HepG2 (cell line): Measurements from ENCODE around the gene ABCB6. TPM values are rescaled to one million over a fixed set of nuclear protein-coding genes. Genes with fewer than 3 reads are reported as not detected.

Experiments
- ATAC-seq: fragments of 200-7000 bp; cut with Tn5 transposase; 3 replicates; pipeline ENCODE4 v1.9.1; 2020; ENCODE audit warnings: mild to moderate bottlenecking, moderate library complexity
- BruUV-seq: library from RNA; stranded (reverse); fragments of 400-500 nt; replicated peaks from 2 replicates; lab custom pipeline; 2021; lab: Mats Ljungman, UMichigan
- CTCF ChIA-PET: fragments of 300-600 bp; formaldehyde crosslinking; extraction: SDS; loops from one replicate; lab custom pipeline; 2021; ENCODE audit warnings: low total read pairs, inconsistent platforms, low intra/inter-chr PET ratio; lab: Yijun Ruan, JAX
- POLR2A ChIA-PET: fragments of 350-600 bp; sonication (Branson Sonifier 250); formaldehyde crosslinking; loops from one replicate; lab custom pipeline; 2020; ENCODE audit warnings: antibody characterized with exemption, inconsistent platforms; lab: Yijun Ruan, JAX
- DNase-seq: peaks from one replicate; pipeline ENCODE4 v3.0.0-alpha.2; 2015; ENCODE audit warnings: low spot score
- FAIRE-seq: peaks from 3 replicates; lab custom pipeline; 2011; peaks lifted over from hg19 to GRCh38; lab: Jason Lieb, UNC
- H2AFZ ChIP-seq: one replicate; pipeline ENCODE4 v1.6.1; 2011; ENCODE audit warnings: low read length, inconsistent platforms
- H3K27ac ChIP-seq: fragments of 300-600 bp; 3 replicates; pipeline ENCODE4 v1.8.0; 2011; ENCODE audit warnings: mixed run types, mild to moderate bottlenecking, mixed read lengths, low read length, inconsistent platforms; ENCODE audit not compliant: insufficient read depth; ENCODE audit errors: extremely low read length
- H3K27me3 ChIP-seq, 2 experiments: fragments of 200-600 bp in 1 of 2; 2 replicates in 1 of 2; 3 replicates in 1 of 2; pipeline versions ENCODE4 v1.6.0 to v1.8.0; 2011; ENCODE audit warnings: low read length in 2 of 2, mild to moderate bottlenecking in 2 of 2, moderate library complexity in 2 of 2, inconsistent platforms in 1 of 2; ENCODE audit not compliant: insufficient read depth in 2 of 2, control insufficient read depth in 1 of 2
- H3K36me3 ChIP-seq, 2 experiments: fragments of 200-600 bp in 1 of 2; replicated peaks in 1 of 2; 2 replicates in 1 of 2; 3 replicates in 1 of 2; pipeline versions ENCODE4 v1.5.1 to v1.8.0; 2011; ENCODE audit warnings: low read length in 2 of 2, inconsistent platforms in 1 of 2; ENCODE audit not compliant: insufficient read depth in 2 of 2, control insufficient read depth in 1 of 2
- H3K4me1 ChIP-seq: 2 replicates; pipeline ENCODE4 v1.5.1; 2012; ENCODE audit warnings: low read length, inconsistent platforms; ENCODE audit not compliant: insufficient read depth
- H3K4me2 ChIP-seq: 2 replicates; pipeline ENCODE4 v1.6.0; 2011; ENCODE audit warnings: low read depth, low read length, inconsistent platforms
- H3K4me3 ChIP-seq, 3 experiments: fragments of 200-600 bp in 1 of 3; sonication (generic), shearing (Covaris generic) in 1 of 3; replicated peaks in 1 of 3; 2 replicates each; pipeline ENCODE4 v1.5.1; 2011 to 2016; ENCODE audit warnings: low read length in 3 of 3, inconsistent platforms in 2 of 3, low read depth in 2 of 3, mild to moderate bottlenecking in 2 of 3, control low read depth in 1 of 3, mixed read lengths in 1 of 3; ENCODE audit not compliant: insufficient read depth in 1 of 3
- H3K79me2 ChIP-seq: one replicate; pipeline ENCODE4 v1.6.1; 2011; ENCODE audit warnings: low read length, inconsistent platforms; ENCODE audit not compliant: insufficient read depth
- H3K9ac ChIP-seq: 2 replicates; pipeline ENCODE4 v1.6.0; 2011; ENCODE audit warnings: mild to moderate bottlenecking, low read depth, low read length, inconsistent platforms; ENCODE audit not compliant: insufficient read depth
- H3K9me3 ChIP-seq: 2 replicates; pipeline ENCODE4 v1.5.1; 2012; ENCODE audit warnings: mild to moderate bottlenecking, low read length
- H4K20me1 ChIP-seq: 2 replicates; pipeline ENCODE4 v1.6.0; 2011; ENCODE audit warnings: inconsistent platforms, mild to moderate bottlenecking, low read length, moderate library complexity; ENCODE audit not compliant: insufficient read depth
- ATF7-NPFF ChIP-seq: sonication (generic); formaldehyde crosslinking; IDR thresholded peaks from 2 replicates; pipeline ENCODE4 v1.8.1; 2023; ENCODE audit warnings: mild to moderate bottlenecking, low read depth, missing genetic modification reagents, moderate library complexity
- ELF4 ChIP-seq: sonication (generic); formaldehyde crosslinking; IDR thresholded peaks from 2 replicates; pipeline ENCODE4 v1.5.0; 2020; ENCODE audit warnings: missing genetic modification reagents, mild to moderate bottlenecking, moderate library complexity, borderline replicate concordance
- FIP1L1 ChIP-seq: fragments of 200-400 bp; formaldehyde crosslinking; IDR thresholded peaks from 2 replicates; pipeline ENCODE4 v1.6.1; 2018; ENCODE audit warnings: low read depth, mild to moderate bottlenecking, low read length, moderate library complexity, borderline replicate concordance; ENCODE audit not compliant: insufficient read depth
- JARID2 ChIP-seq: sonication (generic); formaldehyde crosslinking; IDR thresholded peaks from 2 replicates; pipeline ENCODE4 v1.8.1; 2023; ENCODE audit warnings: missing genetic modification reagents, inconsistent platforms; ENCODE audit not compliant: insufficient replicate concordance
- KDM5A ChIP-seq: fragments of 200-600 bp; sonication (generic); IDR thresholded peaks from 2 replicates; pipeline ENCODE4 v1.7.0; 2018; ENCODE audit warnings: antibody characterized with exemption, mild to moderate bottlenecking, low read length, borderline replicate concordance
- TOPORS ChIP-seq: sonication (generic); formaldehyde crosslinking; IDR thresholded peaks from 2 replicates; pipeline ENCODE4 v1.8.0; 2023; ENCODE audit warnings: mild to moderate bottlenecking, missing genetic modification reagents
- ZBTB3 ChIP-seq: sonication (generic); formaldehyde crosslinking; IDR thresholded peaks from 2 replicates; pipeline ENCODE4 v1.4.0; 2020; ENCODE audit warnings: low read depth, mild to moderate bottlenecking, moderate library complexity, missing genetic modification reagents, borderline replicate concordance
- ZC3H4 ChIP-seq: sonication (generic); formaldehyde crosslinking; IDR thresholded peaks from 2 replicates; pipeline ENCODE4 v1.4.0; 2020; ENCODE audit warnings: missing genetic modification reagents, borderline replicate concordance
- ZFP41 ChIP-seq: sonication (generic); formaldehyde crosslinking; IDR thresholded peaks from 2 replicates; pipeline ENCODE4 v1.4.0; 2020; ENCODE audit warnings: mild to moderate bottlenecking, missing genetic modification reagents, borderline replicate concordance
- ZNF253 ChIP-seq: sonication (generic); formaldehyde crosslinking; IDR thresholded peaks from 2 replicates; pipeline ENCODE4 v1.8.0; 2022; ENCODE audit warnings: mild to moderate bottlenecking, missing genetic modification reagents, borderline replicate concordance
- ZNF256 ChIP-seq: sonication (generic); formaldehyde crosslinking; conservative IDR thresholded peaks from 2 replicates; pipeline ENCODE4 v1.4.0; 2020; ENCODE audit warnings: missing genetic modification reagents
- ZNF33B ChIP-seq: sonication (generic); formaldehyde crosslinking; IDR thresholded peaks from 2 replicates; pipeline ENCODE4 v1.5.1; 2020; ENCODE audit warnings: mild to moderate bottlenecking, missing genetic modification reagents
- ZNF569 ChIP-seq: sonication (generic); formaldehyde crosslinking; IDR thresholded peaks from 2 replicates; pipeline ENCODE4 v1.5.0; 2020; ENCODE audit warnings: mild to moderate bottlenecking, missing genetic modification reagents, moderate library complexity, borderline replicate concordance
- ZNF784 ChIP-seq: sonication (generic); formaldehyde crosslinking; IDR thresholded peaks from 2 replicates; pipeline ENCODE4 v1.5.1; 2020; ENCODE audit warnings: missing genetic modification reagents, mild to moderate bottlenecking, borderline replicate concordance
- ZNF800 ChIP-seq: sonication (generic); formaldehyde crosslinking; IDR thresholded peaks from 2 replicates; pipeline ENCODE4 v1.4.0; 2020; ENCODE audit warnings: missing genetic modification reagents
- ZSCAN30 ChIP-seq: sonication (generic); formaldehyde crosslinking; IDR thresholded peaks from 2 replicates; pipeline ENCODE4 v1.5.0; 2020; ENCODE audit warnings: mild to moderate bottlenecking, missing genetic modification reagents
- WGBS: methylation state at CpG from one replicate; pipeline ENCODE4 v1.1.6; 2017; ENCODE audit warnings: low lambda C conversion rate; 5-methylcytosine and 5-hydroxymethylcytosine counted together
- in situ Hi-C: cut with HindIII; loops from 2 replicates; pipeline ENCODE4 v1.10.0; 2017; ENCODE audit warnings: low pct_unique_long_range_greater_than_20kb; ENCODE audit not compliant: extremely low pct_ligation_motif_present
- intact Hi-C: fragments of 100-400 bp; cut with micrococcal nuclease; formaldehyde crosslinking; loops from one replicate; pipeline ENCODE4 v1.10.0; 2022; ENCODE audit not compliant: unreplicated experiment
- polyA plus RNA-seq, 8 experiments: library from polyadenylated mRNA; depleted of rRNA in 3 of 8; stranded (reverse) in 7 of 8; unstranded in 1 of 8; fragments of >200 nt; fragmentation: Illumina TruSeq in 4 of 8; extraction: Trizol in 4 of 8; gene quantifications; 2 replicates each; pipeline versions ENCODE4 v1.2.1 to v1.2.3, GENCODE V29; 2011 to 2016; ENCODE audit warnings: low read depth in 4 of 8, missing spikeins in 1 of 8, mixed read lengths in 1 of 8; ENCODE audit not compliant: insufficient read depth in 1 of 8
- total RNA-seq, 5 experiments: library from RNA; depleted of rRNA; stranded (reverse); fragments of >200 nt; fragmentation: Illumina TruSeq; extraction: Trizol; gene quantifications; 2 replicates each; pipeline ENCODE4 v1.2.3, GENCODE V29; 2016; ENCODE audit warnings: low read depth in 1 of 5
- TF ChIP-seq, protein P1 (sequence below): IDR thresholded peaks from 2 replicates; pipeline ENCODE4 v1.6.1; 2016; ENCODE audit warnings: missing compliant biosample characterization, missing genetic modification reagents, borderline replicate concordance

The ABCB6 gene
- total and polyA plus RNA-seq, 2 of the 13 experiments (the other 11 are each of a cell fraction or from before 2014, with no cell fraction given): 91.1 to 137 TPM

DNA sequence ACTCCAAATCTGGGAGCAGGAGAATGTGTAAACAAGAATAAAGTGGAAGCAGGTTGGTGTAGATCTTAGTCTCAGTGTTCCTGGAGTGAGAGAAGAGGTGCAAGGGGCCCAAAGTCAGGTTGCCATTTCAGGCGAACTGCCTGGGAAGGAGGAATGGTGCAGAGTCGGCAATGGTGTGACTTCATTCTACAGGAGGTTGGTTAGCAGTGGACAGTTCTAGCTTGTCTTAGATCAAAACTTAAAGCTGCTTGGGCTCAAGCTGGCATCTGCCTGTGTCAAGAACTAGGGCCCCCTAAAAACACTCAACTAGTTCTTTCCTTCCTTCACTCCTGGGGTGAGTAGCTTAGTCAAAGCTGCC is 30.1 kb upstream of the ABCB6 start:
- Histone ChIP-seq H2AFZ (no peak overlapping the region), H4K20me1 (no peaks in the 10 kb centered on the region), H3K4me2 (peak overlapping the region; percentile 94), H3K79me2 (peaks cover 14% of the 10 kb centered on the region), H3K4me1 (peaks cover 80% of the 10 kb centered on the region), H3K9me3 (no peaks in the 10 kb centered on the region), H3K4me3 (peak overlapping the region in 2 of 3 experiments; percentile 24 to 61; a peak in 4 of 6 replicates), H3K36me3 (peaks cover 1 to 13% of the 10 kb centered on the region in 2 experiments; a peak in 4 of 5 replicates), H3K27ac (peak overlapping the region; percentile 91), H3K27me3 (peaks cover 0 to 10% of the 10 kb centered on the region in 2 experiments; a peak in 1 of 5 replicates), H3K9ac (peak overlapping the region; percentile 80)
- CTCF ChIA-PET: interaction anchor here (1.6 kb wide), 1 partner anchor 46 kb away, joined by 5 read pairs; no protein-coding TSS in a partner anchor
- intact Hi-C loops: loop anchor here (1.0 to 2.0 kb wide), 2 partner anchors 30 to 46 kb away; partner anchors contain the start of gene DNAJB2
- in situ Hi-C loops: no loop called here
- no TSS peak for BruUV-seq
- WGBS: 67% methylated on average over 2 of the region's 2 CpGs
- FAIRE-seq (no peak), ATAC-seq (no peak; the same call in 2 of the 3 replicates), DNase-seq (no peak)
- POLR2A ChIA-PET: interaction anchor here (0.6 to 5.7 kb wide), 31 partner anchors 9 to 467 kb away, joined by 3 to 73 read pairs (median 7); partner anchors contain the start of genes ABCB6, ANKZF1, ATG9A and CNPPD1
- TF ChIP-seq ZNF33B (CRISPR knock-in tag): 0 out of 2 replicates have a peak, but pooled peaks have one; percentile 14
- TF ChIP-seq FIP1L1: peak; percentile 16; the same call in 1 of the 2 replicates
- 0 out of 2 replicates have a peak, but pooled peaks have one; percentile 10 for TF ChIP-seq ZNF800 (CRISPR knock-in tag)
- 0 out of 2 replicates have a peak, but pooled peaks have one; percentile 0 for TF ChIP-seq ZNF569 (CRISPR knock-in tag)
- TF ChIP-seq ZFP41: no peak
- TF ChIP-seq ZC3H4: 0 out of 2 replicates have a peak, but pooled peaks have one; percentile 14
- 0 out of 2 replicates have a peak, but pooled peaks have one; percentile 1 for TF ChIP-seq ELF4 (CRISPR knock-in tag)
- 0 out of 2 replicates have a peak, but pooled peaks have one; percentile 3 for TF ChIP-seq ZNF253 (CRISPR knock-in tag)
- peak; percentile 58 for TF ChIP-seq JARID2 (CRISPR knock-in tag)
- 0 out of 2 replicates have a peak, but pooled peaks have one; percentile 20 for TF ChIP-seq ATF7-NPFF (CRISPR knock-in tag)
- 0 out of 2 replicates have a peak, but pooled peaks have one; percentile 49 for TF ChIP-seq KDM5A
- no peak for TF ChIP-seq ZSCAN30
- no peak for TF ChIP-seq ZNF784 (CRISPR knock-in tag)
- no peak for TF ChIP-seq ZBTB3 (CRISPR knock-in tag)
- 0 out of 2 replicates have a peak, but pooled peaks have one; percentile 23 for TF ChIP-seq TOPORS (CRISPR knock-in tag)
- TF ChIP-seq ZNF256 (CRISPR knock-in tag): no peak
- TF ChIP-seq, protein P1, sequence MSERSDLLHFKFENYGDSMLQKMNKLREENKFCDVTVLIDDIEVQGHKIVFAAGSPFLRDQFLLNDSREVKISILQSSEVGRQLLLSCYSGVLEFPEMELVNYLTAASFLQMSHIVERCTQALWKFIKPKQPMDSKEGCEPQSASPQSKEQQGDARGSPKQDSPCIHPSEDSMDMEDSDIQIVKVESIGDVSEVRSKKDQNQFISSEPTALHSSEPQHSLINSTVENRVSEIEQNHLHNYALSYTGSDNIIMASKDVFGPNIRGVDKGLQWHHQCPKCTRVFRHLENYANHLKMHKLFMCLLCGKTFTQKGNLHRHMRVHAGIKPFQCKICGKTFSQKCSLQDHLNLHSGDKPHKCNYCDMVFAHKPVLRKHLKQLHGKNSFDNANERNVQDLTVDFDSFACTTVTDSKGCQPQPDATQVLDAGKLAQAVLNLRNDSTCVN (CRISPR knock-in tag): 0 out of 2 replicates have a peak, but pooled peaks have one; percentile 23
